Right hindlimb (tissue), 1 donor: Measurements from ENCODE around the gene WDR45B.
"Not testable (repeated sequence)": the region's sequence is repeated elsewhere in the genome, so short reads cannot be mapped to it uniquely, and the experiment has no call there.

Experiments
- DNase-seq: peaks from one replicate; pipeline ENCODE4 v3.0.0-alpha.2; 2018

The WDR45B gene

DNA sequence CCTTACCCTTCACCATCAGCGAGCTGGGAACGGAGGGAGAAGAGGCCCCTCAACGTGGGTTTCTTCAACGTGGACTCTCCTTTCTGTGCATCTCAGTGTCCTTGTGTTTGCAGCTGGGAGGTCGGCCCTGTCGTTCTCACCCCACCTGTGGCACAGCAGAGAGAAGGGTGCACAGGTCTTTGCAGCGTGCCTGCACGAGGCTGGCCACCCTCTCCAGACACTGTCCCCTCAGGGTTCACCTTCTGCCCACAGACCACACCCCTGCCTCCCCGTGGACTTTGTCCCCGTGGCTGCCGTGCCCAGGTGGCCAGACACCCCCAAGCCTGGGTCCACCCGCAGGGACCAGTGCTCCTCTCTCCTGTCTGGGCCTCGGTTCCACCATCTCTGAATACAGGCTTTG, 7.3 kb upstream of the WDR45B start:
- no peak for DNase-seq

GRCh38 chr17:82655038-82655479, 6.8 kb upstream of the WDR45B start:
- DNase-seq = no peak

DNA sequence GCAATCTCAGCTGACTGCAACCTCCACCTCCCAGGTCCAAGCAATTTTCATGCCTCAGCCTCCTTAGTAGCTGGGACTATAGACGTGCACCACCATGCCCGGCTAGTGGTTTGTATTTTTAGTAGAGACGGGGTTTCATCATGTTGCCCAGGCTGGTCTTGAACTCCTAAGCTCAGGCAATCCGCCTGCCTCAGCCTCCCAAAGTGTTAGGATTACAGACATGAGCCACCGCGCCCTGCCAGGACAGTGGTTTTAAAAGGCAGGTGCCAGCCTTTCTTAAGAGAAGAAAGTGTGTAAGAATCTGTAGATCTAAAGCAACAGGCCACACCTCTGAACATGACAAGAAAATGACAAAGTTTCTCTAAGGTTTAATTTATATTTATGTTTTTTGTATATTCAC, 6.4 kb upstream of the WDR45B start:
- not testable (repeated sequence) for DNase-seq

- no peak for DNase-seq
Measured at GRCh38 chr17:82653651-82654528, 5.6 kb upstream of the WDR45B start.

- DNase-seq = no peak
Measured at GRCh38 chr17:82650723-82651122, 2.5 kb upstream of the WDR45B start.

- DNase-seq = no peak
Measured at GRCh38 chr17:82649501-82650261, 1.4 kb upstream of the WDR45B start.

DNA sequence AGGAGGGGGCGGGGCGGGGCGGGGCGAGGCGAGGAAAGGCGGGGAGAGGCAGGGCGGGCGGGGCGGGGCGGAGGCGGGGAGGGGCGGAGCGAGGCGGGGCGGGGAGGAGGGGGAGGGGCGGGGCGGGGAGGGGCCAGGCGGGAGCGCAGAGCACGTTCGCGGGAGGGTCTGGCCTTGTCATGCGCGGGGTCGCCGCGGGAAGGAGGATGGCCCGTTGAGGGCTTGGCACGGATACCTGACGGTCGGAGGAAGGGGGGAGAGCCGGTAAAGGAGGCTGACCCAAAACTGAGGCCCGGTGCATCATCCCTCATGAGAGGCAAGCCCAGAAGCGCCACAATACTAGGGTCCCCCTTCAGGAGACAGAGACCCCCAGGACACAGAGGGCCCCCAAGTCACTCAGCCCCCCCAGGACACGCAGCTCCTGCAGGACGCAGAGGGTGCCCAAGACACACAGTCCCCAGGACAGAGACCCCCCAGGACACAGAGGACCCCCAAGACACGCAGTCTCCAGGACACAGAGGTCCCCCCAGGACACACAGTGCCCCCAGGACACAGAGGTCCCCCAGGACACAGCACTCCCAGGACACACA, 593 bp upstream of the WDR45B start:
- no peak for DNase-seq

GRCh38 chr17:82647593-82648164, 565 bp downstream of the WDR45B start:
- DNase-seq = peak; percentile 56

DNA sequence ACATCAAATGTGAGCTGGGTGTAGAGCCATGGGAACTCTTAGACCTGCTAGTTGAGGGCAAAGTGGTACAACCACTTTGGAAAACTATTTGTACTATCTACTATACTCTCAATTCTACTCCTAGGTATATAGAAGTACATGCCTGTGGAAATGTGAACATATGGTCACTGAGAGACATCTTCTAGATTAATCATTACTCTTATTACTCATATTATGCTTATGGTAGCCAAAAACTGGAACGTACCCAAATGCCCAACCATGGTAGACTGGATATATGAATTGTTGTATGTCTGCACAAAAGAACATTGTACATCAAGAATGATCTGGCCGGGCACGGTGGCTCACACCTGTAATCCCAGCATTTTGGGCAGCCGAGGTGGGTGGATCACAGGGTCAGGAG, 2.7 kb downstream of the WDR45B start:
- no peak for DNase-seq

- no peak for DNase-seq
Measured at GRCh38 chr17:82644148-82644547, 4.1 kb downstream of the WDR45B start.

- DNase-seq = no peak
Measured at GRCh38 chr17:82642022-82642421, 6.2 kb downstream of the WDR45B start.

GRCh38 chr17:82640036-82640435, 8.2 kb downstream of the WDR45B start:
- DNase-seq = no peak

- DNase-seq = no peak
Measured at GRCh38 chr17:82639628-82640027, 8.6 kb downstream of the WDR45B start.

GRCh38 chr17:82638183-82638773, 10.0 kb downstream of the WDR45B start:
- DNase-seq = no peak

GRCh38 chr17:82636626-82637598, 11.3 kb downstream of the WDR45B start:
- no peak for DNase-seq

DNA sequence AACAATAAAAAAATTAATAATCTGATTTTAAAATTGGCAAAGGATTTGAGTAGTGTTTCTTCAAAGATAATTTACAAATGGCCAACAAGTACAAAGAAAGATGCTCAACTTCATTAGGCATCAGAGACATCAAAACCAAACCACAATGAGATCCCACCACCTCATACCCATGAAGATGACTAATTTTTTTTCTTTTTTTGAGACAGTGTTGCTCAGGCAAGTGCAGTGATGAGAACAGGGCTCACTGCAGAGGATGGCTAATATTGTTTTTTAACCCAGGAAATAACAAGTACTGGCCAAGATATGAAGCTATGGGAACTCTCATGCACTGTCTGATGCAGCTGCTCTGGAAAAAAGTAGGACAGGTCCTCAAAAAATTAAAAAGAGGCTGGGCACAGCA, 14.9 kb downstream of the WDR45B start:
- DNase-seq = no peak

- no peak for DNase-seq
Measured at GRCh38 chr17:82632451-82632850, 15.8 kb downstream of the WDR45B start.

DNA sequence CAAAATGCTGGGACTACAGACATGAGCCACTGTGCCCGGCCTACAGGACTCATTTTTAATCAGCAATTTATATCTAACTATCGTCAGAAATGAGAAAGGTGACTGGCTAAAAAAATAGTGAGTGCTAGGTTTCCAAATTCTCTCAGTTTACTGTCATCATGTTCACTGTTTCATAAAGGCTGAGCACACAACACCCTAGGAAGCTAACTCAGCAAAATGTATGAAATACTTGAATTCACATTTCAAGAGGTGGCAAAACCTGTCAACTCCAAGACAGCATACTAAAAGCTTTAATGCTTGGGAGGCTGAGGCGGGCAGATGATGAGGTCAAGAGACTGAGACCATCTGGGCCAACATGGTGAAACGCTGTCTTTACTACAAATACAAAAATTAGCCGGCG, 16.7 kb downstream of the WDR45B start:
- no peak for DNase-seq

DNA sequence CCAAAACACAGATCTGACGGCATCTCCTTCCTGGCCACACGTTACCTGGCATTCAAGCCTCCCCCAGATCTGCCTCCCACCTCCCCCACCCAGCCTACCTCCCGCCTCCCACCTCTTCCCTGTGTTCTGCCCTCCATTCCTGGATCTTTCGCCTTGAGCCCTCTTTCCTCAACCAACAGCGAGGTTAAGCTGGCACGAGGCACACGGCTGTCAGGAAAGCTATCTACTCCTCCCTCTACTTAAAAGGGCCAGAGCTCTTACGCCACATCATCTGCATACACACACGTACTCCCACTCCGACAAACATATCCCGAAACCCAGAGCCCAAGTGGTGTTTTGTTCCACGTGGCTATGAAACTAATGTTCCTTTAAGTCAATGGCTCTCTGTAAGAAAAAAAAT, 18.0 kb downstream of the WDR45B start:
- no peak for DNase-seq

GRCh38 chr17:82629748-82630147, 18.5 kb downstream of the WDR45B start:
- DNase-seq = no peak

- no peak for DNase-seq
Measured at GRCh38 chr17:82627405-82627804, 20.8 kb downstream of the WDR45B start.

GRCh38 chr17:82623707-82624106, 24.5 kb downstream of the WDR45B start:
- DNase-seq = no peak
